ENCODE measurements around the gene SLC35E4.

SLC35E4 gene

GRCh38 chr22:30695351-30695851, 59.8 kb downstream of the SLC35E4 start:
- DNase-seq = no peak

DNA sequence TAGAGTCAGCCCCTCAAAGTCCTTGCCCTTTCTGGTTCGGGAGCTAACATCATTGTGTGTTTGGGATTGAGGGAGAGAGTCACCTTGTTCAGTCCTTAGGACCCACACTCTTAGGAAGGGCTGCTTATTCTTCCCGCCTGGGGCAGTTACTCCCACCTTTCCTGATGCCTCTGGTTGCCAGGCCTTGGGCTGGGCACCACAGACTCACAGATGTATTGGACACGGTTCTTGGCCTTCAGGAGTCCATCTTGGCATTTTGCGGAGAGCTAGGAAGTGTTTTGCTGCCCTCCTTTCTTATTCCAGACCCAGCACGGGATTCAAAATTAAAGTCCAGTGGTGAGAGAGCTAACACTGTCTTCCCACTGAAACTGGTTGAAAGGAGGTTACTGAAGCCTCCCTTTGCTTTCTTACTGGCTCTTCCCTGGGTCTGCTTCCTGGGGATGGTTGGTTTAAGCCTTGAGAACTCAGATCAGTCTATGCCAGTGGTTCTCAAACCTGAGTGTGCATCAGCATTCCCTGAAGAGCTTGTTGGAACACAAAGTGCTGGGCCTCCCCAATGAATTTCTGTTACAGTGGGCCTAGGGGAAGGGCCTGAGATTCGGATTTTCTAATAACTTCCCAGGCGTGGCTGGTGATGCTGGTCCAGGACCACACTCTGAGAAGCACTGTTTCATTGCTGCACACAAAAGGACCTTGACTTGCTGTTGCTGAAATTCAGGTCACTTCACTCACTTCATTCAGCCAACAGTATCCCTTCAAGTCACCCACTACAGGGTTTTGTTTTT, 60.5 kb downstream of the SLC35E4 start:
- no peak for DNase-seq
